ENCODE data around the gene NKX2-1. TPM values are rescaled to one million over a fixed set of nuclear protein-coding genes. Genes with fewer than 3 reads are reported as not detected.

The NKX2-1 gene
- total and polyA plus RNA-seq, 5 donors, result 0.25 TPM; not detected in 4

DNA sequence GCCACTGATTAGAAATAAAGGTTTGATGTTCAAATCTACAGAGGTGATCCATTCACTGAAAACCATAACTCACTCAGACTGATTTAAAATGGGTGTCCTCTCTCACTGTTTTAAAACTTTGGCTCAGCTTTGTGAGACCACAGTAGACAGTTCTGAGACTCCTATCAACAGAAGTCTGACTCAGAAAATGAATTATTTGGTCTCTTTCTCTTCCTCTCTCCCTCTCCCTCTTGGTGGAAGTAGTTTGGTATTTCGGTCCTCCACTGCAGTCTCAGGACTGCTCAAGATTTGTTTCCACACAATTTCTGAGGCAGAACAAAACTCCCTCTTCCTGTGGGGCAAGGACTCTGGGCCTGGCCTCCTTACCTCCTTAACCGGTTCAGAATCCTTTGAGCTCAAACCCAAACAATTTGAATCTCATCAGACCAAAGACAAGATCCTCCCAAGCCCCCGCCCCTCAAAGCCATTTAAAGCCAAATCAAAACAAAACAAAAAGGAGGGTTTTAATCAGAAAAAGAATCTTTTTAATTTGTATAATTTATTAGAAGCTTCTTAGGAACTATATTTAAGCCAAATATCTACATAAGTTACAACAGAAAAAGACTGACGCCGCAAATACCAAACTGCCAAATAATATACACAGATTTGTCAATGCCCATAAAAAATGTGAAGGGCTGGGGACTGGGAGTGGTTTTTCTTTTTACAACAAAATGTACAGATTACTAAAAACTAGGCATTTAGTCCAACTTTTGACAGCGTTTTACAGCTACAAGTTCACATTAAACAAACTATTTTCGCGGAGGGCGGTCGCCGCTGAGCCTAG lies 3.9 kb downstream of the NKX2-1 start:
- Histone ChIP-seq H3K27me3 (ENCODE audit: control insufficient read depth, insufficient read depth) (peaks cover 7% of the 10 kb centered on the region), H3K4me1 (ENCODE audit: control insufficient read depth, insufficient read depth, low read length) (peaks cover 2% of the 10 kb centered on the region)

DNA sequence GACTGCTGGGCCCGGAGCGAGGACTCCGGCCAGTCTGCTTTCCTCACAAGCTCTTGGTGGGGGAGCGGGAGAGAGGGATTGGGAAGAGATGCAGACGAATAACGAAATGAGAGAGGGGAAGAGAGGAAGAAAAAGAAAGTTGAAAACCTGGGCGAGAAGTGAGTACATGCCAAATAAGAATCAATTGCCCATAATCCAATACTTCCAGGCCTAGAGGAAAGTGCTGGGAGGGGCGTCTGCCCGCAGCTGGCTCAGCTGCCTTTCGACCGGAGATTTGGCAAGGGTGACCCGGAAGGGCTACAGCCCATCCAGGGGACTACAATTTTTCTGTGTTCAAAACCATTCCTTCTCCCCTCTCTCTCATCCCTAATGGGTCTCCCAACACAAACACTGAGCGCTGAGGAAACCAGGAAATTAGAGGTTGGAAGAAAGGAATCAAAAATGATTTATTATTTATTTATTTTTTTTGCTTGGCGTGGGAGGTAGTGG lies 4.9 kb downstream of the NKX2-1 start:
- no peak for ATAC-seq
- Histone ChIP-seq H3K27me3 (ENCODE audit: control insufficient read depth, insufficient read depth) (peaks cover 9% of the 10 kb centered on the region), H3K4me1 (ENCODE audit: control insufficient read depth, insufficient read depth, low read length) (no peaks in the 10 kb centered on the region), H3K9me3 (ENCODE audit: control insufficient read depth, low read length) (no peaks in the 10 kb centered on the region), H3K4me3 (ENCODE audit: low read length) (no peak overlapping the region), H3K27ac (ENCODE audit: low read length) (no peak overlapping the region)
- intact Hi-C loops (cut with DNase I), result no loop called here
- 5% methylated on average over 14 of the region's 14 CpGs for WGBS
- DNase-seq, result no peak

More for the DNA sequence above, 3.9 kb downstream of the NKX2-1 start:
- H3K4me3 ChIP-seq (ENCODE audit: low read length), result no peak overlapping the region
- H3K9me3 ChIP-seq (ENCODE audit: control insufficient read depth, low read length), result no peaks in the 10 kb centered on the region
- H3K27ac ChIP-seq (ENCODE audit: low read length), result no peak overlapping the region
- no peak for DNase-seq
- ATAC-seq, result no peak
- 8% methylated on average over 11 of the region's 11 CpGs for WGBS
- intact Hi-C loops (cut with DNase I), result no loop called here

DNA sequence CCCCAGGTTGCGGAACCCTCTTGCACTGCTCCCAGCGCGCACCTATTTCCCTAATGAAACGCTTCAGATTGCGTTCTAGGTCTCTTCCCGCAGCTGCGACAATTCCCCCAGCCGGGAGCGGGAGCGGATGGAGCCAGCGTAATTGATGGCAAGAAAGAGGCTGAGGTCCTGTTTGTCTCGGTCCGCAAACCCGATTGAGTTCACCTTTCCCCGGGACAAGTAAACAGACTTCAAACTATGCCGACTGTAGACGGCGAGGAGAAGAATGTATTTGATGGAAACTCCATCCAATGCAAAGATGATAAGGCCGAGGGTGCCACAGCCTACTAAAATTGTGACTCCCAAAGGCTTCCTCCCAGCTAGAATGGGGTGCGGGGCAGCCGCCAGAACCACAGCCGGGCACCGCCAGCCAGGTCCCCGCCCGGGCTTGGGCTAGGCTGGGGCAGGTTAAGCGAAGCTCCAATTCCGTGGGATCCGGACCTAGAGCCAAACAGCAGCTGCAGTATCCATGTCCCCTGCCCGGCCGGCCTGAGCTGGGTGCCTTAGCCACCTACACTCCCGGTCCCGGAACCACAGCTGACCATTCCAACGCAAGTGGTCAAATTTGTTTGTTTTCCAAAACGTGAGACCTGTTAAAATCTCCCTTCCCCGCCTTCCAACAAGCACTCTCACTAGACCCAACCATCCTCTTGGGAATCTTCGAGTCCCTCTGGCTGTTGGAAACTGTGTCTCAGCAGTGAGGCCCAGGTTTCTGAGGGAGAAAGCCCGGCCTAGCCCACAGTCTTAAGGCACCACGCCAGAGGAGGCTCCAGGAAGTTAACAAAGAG lies 5.5 kb downstream of the NKX2-1 start:
- ATAC-seq (no peak), DNase-seq (no peak)
- H3K9me3 ChIP-seq (ENCODE audit: control insufficient read depth, low read length), result no peaks in the 10 kb centered on the region
- peaks cover 9% of the 10 kb centered on the region for H3K27me3 ChIP-seq (ENCODE audit: control insufficient read depth, insufficient read depth)
- intact Hi-C loops (cut with DNase I), result no loop called here
- no peaks in the 10 kb centered on the region for H3K4me1 ChIP-seq (ENCODE audit: control insufficient read depth, insufficient read depth, low read length)
- H3K4me3 ChIP-seq (ENCODE audit: low read length), result no peak overlapping the region
- 3% methylated on average over 38 of the region's 38 CpGs for WGBS
- H3K27ac ChIP-seq (ENCODE audit: low read length), result no peak overlapping the region

DNA sequence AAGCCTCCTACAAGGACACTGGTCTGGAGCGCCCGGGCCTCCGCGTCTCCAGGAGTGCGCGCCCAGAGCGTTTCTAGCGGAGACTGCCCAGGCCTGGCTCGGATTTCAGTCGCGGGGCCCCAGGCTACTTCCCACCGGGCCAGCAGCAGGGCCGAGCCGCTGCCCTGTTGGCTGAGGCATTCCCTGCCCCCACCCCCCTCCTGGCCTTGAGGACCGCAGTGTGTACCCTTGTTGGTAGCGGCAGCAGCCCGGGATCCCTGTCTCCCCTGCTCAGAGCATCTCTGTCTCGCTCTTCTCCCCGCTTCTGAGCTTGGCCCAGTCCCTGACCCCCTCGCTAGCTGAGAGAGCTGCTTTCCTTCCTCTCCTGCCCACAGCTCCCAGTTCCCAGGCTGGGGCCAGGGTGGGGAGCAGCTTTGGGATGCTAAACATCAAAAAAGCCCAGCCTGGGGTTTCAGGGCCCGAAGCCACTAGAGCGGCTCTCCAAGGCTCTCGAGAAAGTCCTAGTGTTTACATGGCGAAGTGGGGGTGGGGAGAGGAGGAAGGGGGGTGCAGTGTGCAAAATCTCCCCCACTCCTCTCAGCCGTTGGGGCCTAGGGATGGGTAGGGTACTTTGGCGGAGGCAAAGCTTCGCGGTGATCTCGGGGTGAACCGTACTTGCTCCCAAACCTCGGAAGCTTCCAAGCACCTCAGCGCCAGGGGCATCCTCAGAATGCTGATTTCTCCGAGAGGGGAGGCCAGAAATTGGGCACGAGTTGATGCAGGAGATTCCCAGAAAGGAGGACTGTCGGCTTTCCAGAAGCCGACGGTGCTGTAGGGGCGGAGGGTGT lies 6.4 kb downstream of the NKX2-1 start:
- Histone ChIP-seq H3K4me1 (ENCODE audit: control insufficient read depth, insufficient read depth, low read length) (no peaks in the 10 kb centered on the region), H3K27ac (ENCODE audit: low read length) (no peak overlapping the region), H3K9me3 (ENCODE audit: control insufficient read depth, low read length) (no peaks in the 10 kb centered on the region), H3K27me3 (ENCODE audit: control insufficient read depth, insufficient read depth) (peaks cover 9% of the 10 kb centered on the region), H3K4me3 (ENCODE audit: low read length) (no peak overlapping the region)
- intact Hi-C loops (cut with DNase I), result no loop called here
- no peak for DNase-seq
- no peak for ATAC-seq
- 1% methylated on average over 38 of the region's 38 CpGs for WGBS

DNA sequence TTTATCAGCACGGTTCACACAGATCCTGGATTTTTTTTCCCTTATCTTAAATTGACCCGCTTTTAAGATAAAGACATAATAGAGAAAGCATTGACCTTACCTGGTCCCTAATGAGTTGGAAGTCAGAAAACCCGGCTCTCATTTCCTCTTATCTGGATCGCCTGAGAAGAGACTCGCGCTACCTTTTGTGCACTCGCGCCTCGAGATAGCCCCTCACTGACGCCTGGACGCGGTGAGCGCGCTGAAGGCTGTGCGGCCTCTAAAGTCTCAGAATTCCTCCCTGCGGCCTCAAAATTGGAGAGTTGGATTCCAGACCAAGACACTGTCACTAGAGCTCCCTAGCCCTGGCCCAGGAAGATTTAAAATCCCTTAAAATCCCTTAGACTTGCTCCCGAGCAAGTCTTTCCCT lies 7.0 kb downstream of the NKX2-1 start:
- peaks cover 9% of the 10 kb centered on the region for H3K27me3 ChIP-seq (ENCODE audit: control insufficient read depth, insufficient read depth)
- no peak overlapping the region for H3K4me3 ChIP-seq (ENCODE audit: low read length)
- DNase-seq, result no peak
- no peak for ATAC-seq
- no peaks in the 10 kb centered on the region for H3K9me3 ChIP-seq (ENCODE audit: control insufficient read depth, low read length)
- intact Hi-C loops (cut with DNase I), result no loop called here
- WGBS, result 2% methylated on average over 17 of the region's 17 CpGs
- no peak overlapping the region for H3K27ac ChIP-seq (ENCODE audit: low read length)
- no peaks in the 10 kb centered on the region for H3K4me1 ChIP-seq (ENCODE audit: control insufficient read depth, insufficient read depth, low read length)

DNA sequence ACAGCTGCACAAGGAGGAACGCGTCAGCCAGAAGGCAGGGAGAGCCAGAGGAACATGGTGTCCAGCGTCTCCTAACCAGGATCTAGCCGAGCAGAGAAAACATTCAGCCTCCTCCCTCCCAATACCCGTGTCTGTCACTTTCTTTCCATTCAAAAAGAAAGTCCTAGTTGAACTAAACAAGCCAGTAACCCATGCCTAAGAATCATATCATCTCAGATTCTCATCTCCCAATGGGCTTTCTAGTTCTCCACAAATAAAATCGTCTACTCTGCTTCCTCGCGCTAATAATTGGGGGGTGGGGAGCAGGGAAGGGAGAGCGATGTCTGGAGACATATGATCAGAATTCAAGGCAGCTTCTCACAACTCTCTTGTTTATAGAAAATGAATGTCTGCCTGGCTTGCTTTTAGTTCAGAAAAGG lies 7.4 kb downstream of the NKX2-1 start:
- ATAC-seq (no peak), DNase-seq (no peak)
- H3K27ac ChIP-seq (ENCODE audit: low read length), result no peak overlapping the region
- no peak overlapping the region for H3K4me3 ChIP-seq (ENCODE audit: low read length)
- peaks cover 9% of the 10 kb centered on the region for H3K27me3 ChIP-seq (ENCODE audit: control insufficient read depth, insufficient read depth)
- H3K4me1 ChIP-seq (ENCODE audit: control insufficient read depth, insufficient read depth, low read length), result no peaks in the 10 kb centered on the region
- H3K9me3 ChIP-seq (ENCODE audit: control insufficient read depth, low read length), result no peaks in the 10 kb centered on the region
- WGBS, result 2% methylated on average over 9 of the region's 9 CpGs
- intact Hi-C loops (cut with DNase I), result no loop called here

DNA sequence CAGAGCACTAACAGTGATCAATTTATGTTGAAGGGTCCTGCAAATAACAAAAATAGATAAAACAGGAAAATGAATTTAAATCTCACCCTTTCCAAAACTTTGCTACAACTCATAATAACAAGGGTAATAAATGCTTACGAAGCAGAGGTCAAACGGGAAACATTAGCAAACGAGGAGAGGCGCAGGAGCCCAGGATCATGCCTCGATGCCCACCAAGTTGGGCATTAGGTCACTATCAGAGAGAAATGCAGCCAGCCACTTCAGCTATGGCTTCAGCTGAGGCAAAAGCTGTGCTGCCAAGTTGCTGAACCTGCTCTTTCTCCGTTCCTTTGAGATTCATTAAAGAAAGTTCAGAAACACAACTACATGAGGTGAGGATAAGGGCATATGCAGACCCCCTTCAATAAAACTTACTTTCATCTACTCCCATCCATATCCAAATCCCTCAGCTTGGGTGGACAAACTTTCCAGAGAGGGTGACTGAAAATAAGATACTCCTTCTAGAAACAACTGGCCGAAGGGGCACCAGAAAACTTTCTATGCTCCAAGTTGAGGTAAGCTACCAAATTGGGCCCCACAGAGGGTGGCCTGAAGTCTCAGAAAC lies 7.9 kb downstream of the NKX2-1 start:
- 6% methylated on average over 7 of the region's 7 CpGs for WGBS
- no peak overlapping the region for H3K27ac ChIP-seq (ENCODE audit: low read length)
- H3K4me3 ChIP-seq (ENCODE audit: low read length), result no peak overlapping the region
- DNase-seq (no peak), ATAC-seq (no peak)
- intact Hi-C loops (cut with DNase I), result no loop called here
- no peaks in the 10 kb centered on the region for H3K9me3 ChIP-seq (ENCODE audit: control insufficient read depth, low read length)
- H3K4me1 ChIP-seq (ENCODE audit: control insufficient read depth, insufficient read depth, low read length), result no peaks in the 10 kb centered on the region
- peaks cover 9% of the 10 kb centered on the region for H3K27me3 ChIP-seq (ENCODE audit: control insufficient read depth, insufficient read depth)

DNA sequence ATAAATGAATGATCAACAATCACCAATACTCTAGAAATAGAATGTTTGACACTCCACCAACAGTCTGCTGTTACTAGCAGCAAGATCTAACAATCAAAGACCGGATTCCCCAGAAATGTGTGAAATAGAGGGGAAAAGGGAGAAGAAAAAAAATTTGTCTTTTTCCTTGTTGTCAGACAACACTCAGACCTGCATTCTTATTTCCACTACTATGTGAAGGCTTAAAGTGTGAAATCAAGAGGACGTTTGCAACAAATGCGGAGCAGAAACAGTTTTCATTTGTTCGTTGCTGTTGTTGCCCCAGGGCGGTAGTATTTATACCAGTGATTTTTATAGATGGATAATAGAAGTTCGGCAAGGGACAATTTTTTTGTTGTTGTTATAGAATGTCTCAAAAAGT lies 9.2 kb downstream of the NKX2-1 start:
- Histone ChIP-seq H3K27me3 (ENCODE audit: control insufficient read depth, insufficient read depth) (peaks cover 9% of the 10 kb centered on the region), H3K27ac (ENCODE audit: low read length) (no peak overlapping the region), H3K4me1 (ENCODE audit: control insufficient read depth, insufficient read depth, low read length) (no peaks in the 10 kb centered on the region), H3K9me3 (ENCODE audit: control insufficient read depth, low read length) (no peaks in the 10 kb centered on the region), H3K4me3 (ENCODE audit: low read length) (no peak overlapping the region)
- DNase-seq (no peak), ATAC-seq (no peak)
- 7% methylated on average over 6 of the region's 6 CpGs for WGBS
- intact Hi-C loops (cut with DNase I), result no loop called here

DNA sequence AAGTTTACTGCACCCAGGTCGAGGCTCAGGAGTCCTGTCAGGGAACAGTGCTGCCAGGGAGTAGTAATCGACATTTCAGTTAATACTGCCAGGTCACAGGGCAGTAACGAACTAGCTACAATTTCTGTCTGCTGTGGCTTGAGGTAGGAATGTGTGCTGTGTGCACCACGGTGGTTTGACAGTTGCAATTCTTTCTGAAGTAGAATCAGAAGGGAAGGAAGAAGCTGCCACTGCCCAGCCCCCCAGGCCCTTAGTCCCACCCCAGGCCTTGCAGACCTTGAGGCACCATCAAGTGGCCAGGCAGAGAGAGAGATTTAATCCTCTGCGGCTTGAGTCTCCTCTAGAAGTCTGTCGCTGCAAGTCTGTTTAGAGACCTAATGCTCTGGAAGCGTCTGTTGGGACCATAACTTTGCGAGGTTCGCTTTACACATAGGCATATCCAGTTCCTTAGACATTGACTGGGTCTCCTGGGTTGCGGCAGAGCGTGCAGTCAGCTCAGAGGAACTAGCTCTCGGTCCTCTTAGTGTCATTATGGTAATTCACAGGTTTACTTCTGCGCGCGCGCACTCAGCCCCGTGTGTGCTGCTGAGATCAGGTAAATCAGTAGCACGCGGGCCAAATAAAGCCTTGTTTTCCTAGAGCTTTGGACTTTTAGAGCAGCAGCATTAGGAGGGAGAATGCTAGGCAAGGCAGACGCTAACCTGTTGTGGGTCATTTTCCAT lies 9.8 kb downstream of the NKX2-1 start:
- intact Hi-C loops (cut with DNase I), result no loop called here
- H3K4me1 ChIP-seq (ENCODE audit: control insufficient read depth, insufficient read depth, low read length), result no peaks in the 10 kb centered on the region
- DNase-seq, result no peak
- no peak overlapping the region for H3K27ac ChIP-seq (ENCODE audit: low read length)
- no peak for ATAC-seq
- no peaks in the 10 kb centered on the region for H3K9me3 ChIP-seq (ENCODE audit: control insufficient read depth, low read length)
- 3% methylated on average over 20 of the region's 20 CpGs for WGBS
- peaks cover 9% of the 10 kb centered on the region for H3K27me3 ChIP-seq (ENCODE audit: control insufficient read depth, insufficient read depth)
- H3K4me3 ChIP-seq (ENCODE audit: low read length), result no peak overlapping the region

Measured in right cardiac atrium (tissue), 5 donors.